HG02571 (cell line): ENCODE measurements around the gene USP12.

Experiments
- ATAC-seq: cut with Tn5 transposase; IDR thresholded peaks from one replicate; pipeline ENCODE4 v1.9.1; 2021; ENCODE audit warnings: mild to moderate bottlenecking, moderate library complexity; ENCODE audit not compliant: unreplicated experiment

USP12 gene

DNA sequence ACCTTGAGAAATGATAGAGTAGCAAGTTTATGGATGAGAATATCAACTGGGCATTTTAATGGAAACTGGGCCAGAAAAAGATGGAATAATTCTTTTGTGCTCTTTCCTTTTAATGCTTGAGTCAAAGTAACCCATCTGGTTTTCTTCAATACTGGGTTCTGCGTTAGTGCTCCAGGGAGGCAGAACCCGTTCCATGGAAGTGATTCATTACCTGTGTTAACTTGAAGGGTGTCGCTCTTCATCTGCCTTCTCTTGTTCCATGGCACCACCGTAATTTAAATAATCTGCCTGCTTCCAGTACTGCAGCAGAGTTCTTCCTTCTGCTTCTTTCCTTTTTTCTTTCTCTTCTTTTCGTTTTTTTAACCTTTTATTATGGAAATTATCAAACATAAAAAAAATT lies 14.7 kb upstream of the USP12 start:
- no peak for ATAC-seq

DNA sequence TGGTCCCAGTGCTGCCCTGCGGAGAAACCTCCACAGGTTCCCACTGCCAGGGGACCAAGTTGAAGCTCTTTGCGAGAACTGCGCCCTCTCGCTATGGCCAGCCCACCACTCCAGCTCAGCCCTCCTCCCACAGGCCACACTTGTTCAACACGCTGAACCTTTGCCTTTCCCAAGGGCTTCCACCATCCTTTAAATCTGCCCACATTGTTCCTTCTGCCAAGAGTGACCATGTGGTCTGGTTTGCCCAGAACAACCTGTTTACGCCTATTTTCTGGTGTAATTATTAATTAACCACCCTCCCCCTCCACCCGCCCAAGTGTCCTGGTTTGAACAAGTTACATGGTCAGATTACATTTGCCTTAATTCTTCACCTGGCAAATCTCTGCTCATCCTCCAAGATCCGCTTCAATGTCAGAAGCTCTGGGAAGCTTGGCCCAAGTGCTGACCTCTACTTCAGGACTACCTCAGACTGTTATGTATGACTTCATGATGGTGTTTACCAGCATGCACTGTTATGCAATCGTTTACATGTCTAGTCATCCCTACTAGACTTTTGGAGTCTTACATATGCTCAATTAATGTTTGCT lies 12.0 kb upstream of the USP12 start:
- ATAC-seq: no peak

DNA sequence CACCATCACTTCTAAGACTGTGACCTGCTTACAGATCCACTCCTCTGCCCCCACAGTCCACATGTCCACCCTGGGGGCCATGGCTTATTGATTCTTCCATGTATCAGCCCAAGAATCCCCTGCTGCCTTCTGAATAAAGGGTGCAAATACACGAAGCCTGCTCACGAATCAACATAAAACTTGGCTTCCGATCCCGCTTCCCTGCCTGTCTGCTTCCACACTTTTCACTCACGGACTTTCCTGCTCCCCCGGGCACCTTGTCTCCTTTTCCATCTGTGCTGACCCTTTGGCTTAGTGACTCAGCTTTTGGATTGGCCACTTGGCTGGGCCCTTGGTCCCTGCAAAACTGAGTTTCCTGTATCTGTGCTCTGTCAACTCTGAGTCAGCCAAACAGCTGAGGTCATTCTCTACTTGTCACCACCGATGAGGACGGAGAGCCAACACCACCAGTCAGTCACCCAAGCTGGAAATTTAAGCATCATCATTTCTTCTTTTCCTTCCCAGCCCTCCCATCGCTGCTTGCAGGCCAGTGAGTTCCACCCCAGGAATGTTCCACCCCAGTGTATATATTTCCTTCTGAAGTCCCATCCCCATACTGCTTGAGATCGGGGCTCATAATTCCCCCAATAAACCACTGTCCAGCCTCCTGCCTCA lies 11.4 kb upstream of the USP12 start:
- ATAC-seq: no peak

DNA sequence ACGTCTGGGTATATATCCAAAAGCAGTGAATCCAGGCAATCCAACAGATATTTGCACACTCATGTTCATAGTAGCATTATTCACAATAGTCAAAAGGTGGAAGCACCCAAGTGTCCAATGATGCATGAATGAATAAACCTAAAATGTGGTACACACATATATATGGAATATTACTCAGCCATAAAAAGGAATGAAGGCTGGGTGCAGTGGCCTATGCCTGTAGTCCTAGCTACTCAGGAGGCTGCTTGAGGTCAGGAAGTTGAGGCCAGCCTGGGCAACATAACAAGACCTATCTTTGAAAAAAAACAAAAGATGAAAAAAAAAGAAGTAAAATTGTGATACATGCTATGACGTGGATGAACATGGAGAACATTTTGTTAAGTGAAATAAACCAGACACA lies 10.4 kb upstream of the USP12 start:
- no peak for ATAC-seq

DNA sequence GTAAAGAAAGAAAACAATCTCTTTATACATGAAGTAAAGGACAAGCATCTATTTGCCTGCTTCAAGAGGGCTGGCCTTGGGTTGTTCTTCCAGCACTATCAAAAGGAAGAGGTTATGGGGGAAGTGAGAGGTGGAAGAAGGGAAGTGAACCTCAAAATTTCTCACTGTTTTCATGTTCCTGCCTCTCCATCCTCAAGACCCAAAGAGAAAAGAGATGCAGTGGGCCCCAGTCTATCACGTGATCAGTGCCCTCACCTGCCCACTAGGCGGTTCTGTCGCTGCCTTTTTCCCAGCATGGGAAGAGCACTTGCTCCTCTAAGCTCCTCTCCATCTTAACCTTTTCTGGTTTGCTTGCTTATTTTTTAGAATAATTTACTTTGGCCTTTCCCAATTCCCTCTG lies 6.2 kb upstream of the USP12 start:
- ATAC-seq: no peak

- no peak for ATAC-seq
These were observed 5.1 kb upstream of the USP12 start for GRCh38 chr13:27176470-27177410.

DNA sequence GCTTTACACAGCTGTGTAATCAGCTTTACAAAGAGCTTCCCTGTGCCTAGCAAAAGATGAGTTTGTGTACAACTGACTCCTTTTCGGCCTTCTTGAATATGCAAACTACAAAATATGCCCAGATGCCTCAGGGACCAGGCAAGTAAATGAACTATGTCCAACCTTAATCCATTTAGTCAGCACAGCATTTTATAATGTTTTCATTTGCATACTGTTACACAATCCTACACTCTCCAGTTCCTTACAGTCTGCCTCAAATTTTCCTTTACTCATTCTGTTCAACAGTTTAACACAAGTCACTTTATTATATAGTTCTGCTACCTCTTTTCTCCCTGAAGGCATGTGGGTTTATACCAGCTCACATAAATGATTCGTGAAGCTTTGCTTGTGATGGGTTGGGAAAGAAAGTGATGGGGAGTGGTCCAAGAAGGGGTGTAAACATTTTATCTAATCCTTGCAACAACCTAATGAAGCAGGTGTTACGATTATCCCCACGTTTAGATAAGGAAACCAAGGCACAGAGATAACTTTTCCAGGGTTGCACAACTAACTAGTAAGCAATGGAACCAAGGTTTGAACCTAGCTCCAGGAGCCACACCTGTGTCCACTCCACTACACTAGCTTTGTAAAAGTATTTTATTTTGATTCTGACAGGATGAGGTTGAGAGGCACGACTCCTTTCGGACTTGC lies 3.3 kb upstream of the USP12 start:
- ATAC-seq: no peak

DNA sequence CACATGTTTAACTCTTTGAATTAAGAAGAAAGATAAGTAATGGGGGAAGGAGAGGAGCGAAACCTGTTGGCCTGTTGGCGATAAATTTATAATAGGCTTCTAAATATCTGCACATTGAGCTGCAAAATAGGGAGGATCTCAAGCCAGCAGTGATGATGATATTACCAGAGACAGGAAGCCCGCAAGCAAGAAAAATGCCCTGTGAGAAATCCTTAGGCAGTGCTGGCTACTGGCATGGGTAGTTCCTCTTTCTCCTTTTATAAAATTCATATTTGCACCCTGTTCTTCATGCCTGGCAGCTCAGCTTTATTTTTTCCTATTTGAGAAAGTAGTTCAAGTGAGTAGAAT lies 858 bp upstream of the USP12 start:
- no peak for ATAC-seq

DNA sequence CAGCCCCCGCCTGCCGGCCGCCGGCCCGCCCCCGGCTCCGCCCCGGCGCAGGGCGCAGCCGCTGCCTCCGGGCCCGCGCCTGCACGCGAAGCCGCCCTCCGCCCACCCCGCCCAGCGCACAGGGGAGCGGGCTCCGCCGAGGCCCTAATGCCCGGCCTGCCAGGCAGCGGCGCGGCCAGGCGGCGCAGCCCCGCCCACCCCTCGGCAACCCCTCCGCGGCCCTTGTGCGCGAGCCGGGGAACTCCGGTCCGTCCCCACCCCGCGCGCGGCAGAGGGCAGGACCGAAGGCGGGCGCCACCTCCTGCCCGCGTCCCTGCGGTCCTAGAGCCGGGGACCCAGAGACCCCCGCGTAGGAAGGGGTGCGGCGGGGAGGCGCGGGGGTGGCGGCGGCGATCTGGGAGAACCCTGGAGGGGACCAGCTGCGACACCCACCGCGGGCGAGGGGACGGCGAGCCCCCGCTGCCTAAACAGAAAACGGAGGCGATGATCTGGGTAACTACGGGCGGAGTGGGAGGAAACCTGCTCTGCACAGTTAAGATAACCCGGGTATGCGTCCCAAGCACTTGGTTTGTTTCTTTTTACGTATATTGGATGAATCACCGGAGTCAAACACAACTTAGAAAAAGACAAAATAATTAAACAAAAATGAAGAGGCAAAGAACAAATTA lies 350 bp upstream of the USP12 start:
- peak; percentile 75 for ATAC-seq

- ATAC-seq: no peak
These were observed 931 bp downstream of the USP12 start for GRCh38 chr13:27170516-27171243.

DNA sequence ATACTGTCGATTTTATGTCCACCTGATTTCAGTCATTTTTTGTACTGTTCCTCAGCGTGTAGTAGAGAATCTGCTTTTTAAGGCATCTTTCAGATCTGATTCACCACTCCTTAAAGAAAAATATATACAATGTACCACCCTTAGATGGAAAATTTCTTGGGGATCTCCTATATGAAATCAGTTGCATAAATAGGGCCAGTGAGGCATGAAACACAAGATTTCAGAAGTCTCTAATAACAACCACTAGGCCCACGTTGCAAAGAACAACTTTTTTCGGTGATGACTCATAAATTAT lies 1.4 kb downstream of the USP12 start:
- ATAC-seq: no peak

DNA sequence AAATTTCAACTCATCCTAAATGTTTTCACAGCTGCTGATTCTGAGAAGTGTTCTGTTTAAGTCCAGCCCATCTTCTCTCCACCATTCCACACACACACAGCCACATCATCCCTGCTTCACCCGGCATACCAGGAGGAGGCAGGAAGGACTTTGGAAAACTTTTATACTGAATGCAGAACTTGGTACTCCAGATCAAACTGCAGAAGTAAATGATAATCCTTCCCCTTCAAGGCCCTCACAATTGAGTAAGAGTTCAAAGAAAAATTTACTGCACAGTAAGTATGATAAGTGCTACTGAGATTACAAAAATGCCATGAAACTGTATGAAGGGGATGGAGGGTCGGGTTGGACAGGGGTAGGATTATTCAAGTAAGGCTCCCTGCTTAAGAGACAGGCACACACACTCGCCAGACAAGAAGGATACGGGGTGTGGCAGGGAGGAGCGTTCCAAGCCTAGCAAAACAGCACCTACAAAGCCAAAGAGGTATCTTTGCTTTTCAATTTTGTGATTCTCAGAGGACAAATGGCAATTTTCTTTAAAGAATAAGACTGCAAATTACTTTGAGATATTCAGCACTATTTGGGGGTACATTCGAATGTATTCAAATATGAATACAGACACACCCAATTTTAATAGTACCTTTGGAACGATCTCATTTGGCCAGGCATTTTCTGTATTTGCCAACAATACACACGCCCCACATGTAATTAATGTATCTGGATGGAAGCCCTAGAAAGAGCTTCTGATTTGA lies 2.5 kb downstream of the USP12 start:
- no peak for ATAC-seq

GRCh38 chr13:27168086-27168485 lies 3.5 kb downstream of the USP12 start:
- ATAC-seq: no peak

- no peak for ATAC-seq
These were observed 5.3 kb downstream of the USP12 start for GRCh38 chr13:27166313-27166712.

- ATAC-seq: no peak
These were observed 9.6 kb downstream of the USP12 start for GRCh38 chr13:27161980-27162379.

DNA sequence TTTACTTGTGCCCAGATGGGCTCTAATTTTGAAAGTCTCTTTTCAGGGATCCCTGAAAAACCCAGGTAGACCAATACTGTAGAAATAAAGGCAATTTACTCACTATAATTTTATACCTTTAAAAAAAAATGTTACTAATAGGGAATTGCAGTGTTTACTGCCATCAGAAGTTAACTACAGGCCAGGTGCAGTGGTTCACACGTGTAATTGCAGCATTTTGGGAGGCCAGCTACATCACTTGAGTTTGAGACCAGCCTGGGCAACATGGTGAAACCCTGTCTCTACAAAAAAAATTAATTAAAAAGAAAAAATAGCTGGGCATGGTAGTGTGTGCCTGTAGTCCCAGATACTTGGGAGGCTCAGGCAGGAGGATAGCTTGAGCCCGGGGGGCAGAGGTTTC lies 10.2 kb downstream of the USP12 start:
- no peak for ATAC-seq

- ATAC-seq: no peak
These were observed 10.8 kb downstream of the USP12 start for GRCh38 chr13:27160657-27161295.

- ATAC-seq: no peak
These were observed 11.6 kb downstream of the USP12 start for GRCh38 chr13:27159806-27160563.

- no peak for ATAC-seq
These were observed 13.3 kb downstream of the USP12 start for GRCh38 chr13:27158335-27158734.
